ENCODE results near the gene SYT1. TPM values are rescaled to one million over a fixed set of nuclear protein-coding genes. Genes with fewer than 3 reads are reported as not detected.

SYT1 gene
- total RNA-seq, 1 donor from 2014 or later, result 35.5 TPM

- Mint-ChIP-seq H3K27ac (no peak overlapping the region), H3K9me3 (no peaks in the 10 kb centered on the region), H3K36me3 (no peaks in the 10 kb centered on the region), H3K4me3 (no peak overlapping the region), H3K4me1 (ENCODE audit: unreplicated experiment) (peaks cover 5% of the 10 kb centered on the region), H3K27me3 (no peaks in the 10 kb centered on the region)
- TF ChIP-seq CTCF (conservative IDR thresholded peaks at IDR 0.05), result no peak
- no peak for DNase-seq (ENCODE audit: extremely low spot score, unreplicated experiment)
Measured at GRCh38 chr12:78949532-78949931, 85.0 kb downstream of the SYT1 start.

- peaks cover 5% of the 10 kb centered on the region for H3K36me3 Mint-ChIP-seq
- H3K27ac Mint-ChIP-seq, result no peak overlapping the region
- peaks cover 5% of the 10 kb centered on the region for H3K4me1 Mint-ChIP-seq (ENCODE audit: unreplicated experiment)
- H3K27me3 Mint-ChIP-seq, result no peaks in the 10 kb centered on the region
- TF ChIP-seq CTCF (conservative IDR thresholded peaks at IDR 0.05), result no peak
- H3K4me3 Mint-ChIP-seq, result no peak overlapping the region
- DNase-seq (ENCODE audit: extremely low spot score, unreplicated experiment), result no peak
- H3K9me3 Mint-ChIP-seq, result no peaks in the 10 kb centered on the region
Measured at GRCh38 chr12:78951803-78952551, 87.4 kb downstream of the SYT1 start.

- no peak for TF ChIP-seq CTCF (conservative IDR thresholded peaks at IDR 0.05)
- no peak overlapping the region for H3K27ac Mint-ChIP-seq
- H3K4me3 Mint-ChIP-seq, result no peak overlapping the region
- H3K9me3 Mint-ChIP-seq, result no peaks in the 10 kb centered on the region
- peaks cover 5% of the 10 kb centered on the region for H3K4me1 Mint-ChIP-seq (ENCODE audit: unreplicated experiment)
- no peaks in the 10 kb centered on the region for H3K27me3 Mint-ChIP-seq
- no peak for DNase-seq (ENCODE audit: extremely low spot score, unreplicated experiment)
- peaks cover 7% of the 10 kb centered on the region for H3K36me3 Mint-ChIP-seq
Measured at GRCh38 chr12:78952552-78952929, 88.0 kb downstream of the SYT1 start.

GRCh38 chr12:78958941-78959340 is 94.4 kb downstream of the SYT1 start:
- no peak for TF ChIP-seq CTCF (conservative IDR thresholded peaks at IDR 0.05)
- Mint-ChIP-seq H3K27ac (no peak overlapping the region), H3K27me3 (no peaks in the 10 kb centered on the region), H3K9me3 (no peaks in the 10 kb centered on the region), H3K4me3 (no peak overlapping the region), H3K4me1 (ENCODE audit: unreplicated experiment) (no peaks in the 10 kb centered on the region), H3K36me3 (peaks cover 10% of the 10 kb centered on the region)
- DNase-seq (ENCODE audit: extremely low spot score, unreplicated experiment), result no peak

- Mint-ChIP-seq H3K27me3 (no peaks in the 10 kb centered on the region), H3K36me3 (peaks cover 10% of the 10 kb centered on the region), H3K9me3 (no peaks in the 10 kb centered on the region), H3K27ac (no peak overlapping the region), H3K4me1 (ENCODE audit: unreplicated experiment) (no peaks in the 10 kb centered on the region), H3K4me3 (no peak overlapping the region)
- TF ChIP-seq CTCF (conservative IDR thresholded peaks at IDR 0.05), result no peak
- DNase-seq (ENCODE audit: extremely low spot score, unreplicated experiment), result no peak
Measured at GRCh38 chr12:78959556-78959955, 95.0 kb downstream of the SYT1 start.

All from type B pancreatic cell (in vitro differentiated cells).